Lower lobe of right lung (tissue), 2 donors: Measurements from ENCODE around the gene DNAH1. TPM values are rescaled to one million over a fixed set of nuclear protein-coding genes. Genes with fewer than 3 reads are reported as not detected.

Source experiments
- ATAC-seq, 2 donors: fragments of 200-7000 bp; cut with Tn5 transposase; one replicate each; pipeline ENCODE4 v1.9.1; 2020 to 2022; ENCODE audit warnings: mild to moderate bottlenecking in 2 of 2, moderate library complexity in 2 of 2
- DNase-seq: peaks from one replicate; pipeline ENCODE4 v3.0.0-alpha.2; 2020
- H3K27ac ChIP-seq: fragments of 200-600 bp; one replicate; pipeline ENCODE4 v1.8.0; 2022
- H3K27me3 ChIP-seq: fragments of 200-600 bp; one replicate; pipeline ENCODE4 v1.8.0; 2022; ENCODE audit warnings: low read depth
- H3K36me3 ChIP-seq: fragments of 200-600 bp; one replicate; pipeline ENCODE4 v1.8.0; 2022; ENCODE audit warnings: mild to moderate bottlenecking
- H3K4me1 ChIP-seq: fragments of 200-600 bp; one replicate; pipeline ENCODE4 v1.8.0; 2022
- H3K4me3 ChIP-seq: fragments of 200-600 bp; one replicate; pipeline ENCODE4 v1.8.0; 2022; ENCODE audit warnings: mild to moderate bottlenecking
- H3K9me3 ChIP-seq: fragments of 200-600 bp; one replicate; pipeline ENCODE4 v1.8.0; 2022
- CTCF ChIP-seq: fragments of 200-600 bp; IDR thresholded peaks from one replicate; pipeline ENCODE4 v1.8.0; 2022; ENCODE audit warnings: antibody characterized with exemption, mild to moderate bottlenecking
- intact Hi-C: fragments of 100-400 bp; cut with DNase I; formaldehyde crosslinking; loops from one replicate; pipeline ENCODE4 v1.11.0; 2022
- microRNA-seq: library from miRNA; unstranded; fragments of <30 nt; microRNA quantifications from one replicate; pipeline ENCODE4 v1.2.0, GENCODE V29; 2020; ENCODE audit warnings: borderline number of aligned reads
- total RNA-seq: library from RNA; stranded (reverse); fragmentation: NEBNext Ultra II Directional; extraction: Animal tissue kit (Norgen Biotek cat#: 25700); gene quantifications from one replicate; pipeline ENCODE4 v1.2.1, GENCODE V29; 2021
- donor health status: DM: no; HTN: yes; CAD: no; lungs with severe emphysema.

DNAH1 gene
- total RNA-seq, 1 donor from 2014 or later = 16.4 TPM

- Histone ChIP-seq H3K36me3 (peaks cover 7% of the 10 kb centered on the region), H3K27me3 (no peaks in the 10 kb centered on the region), H3K4me1 (peaks cover 24% of the 10 kb centered on the region), H3K4me3 (peak within 1 kb of the TSS; percentile 48), H3K27ac (no peak within 1 kb of the TSS), H3K9me3 (no peaks in the 10 kb centered on the region)
- peak; percentile 84 for TF ChIP-seq CTCF
- DNase-seq (peak; percentile 91), ATAC-seq (peak; percentile 87 to 88)
- intact Hi-C loops = no loop called here
Observed at GRCh38 chr3:52444860-52445793, 129.0 kb downstream of the DNAH1 start, which contains the start of gene SEMA3G. TSS of gene SEMA3G (minus strand) at chr3:52445103. CDS start at chr3:52445027, 76 bp downstream.

GRCh38 chr3:52446042-52446441 is 129.9 kb downstream of the DNAH1 start:
- ATAC-seq = no peak

GRCh38 chr3:52446631-52447511 is 130.8 kb downstream of the DNAH1 start:
- no peak overlapping the region for H3K27ac ChIP-seq
- peak; percentile 67 for DNase-seq
- H3K4me1 ChIP-seq = peaks cover 28% of the 10 kb centered on the region
- H3K27me3 ChIP-seq = no peaks in the 10 kb centered on the region
- no peaks in the 10 kb centered on the region for H3K9me3 ChIP-seq
- intact Hi-C loops = no loop called here
- peak; percentile 60 to 61 for ATAC-seq
- H3K36me3 ChIP-seq = no peaks in the 10 kb centered on the region
- peak; percentile 100 for TF ChIP-seq CTCF
- H3K4me3 ChIP-seq = no peak overlapping the region

More at GRCh38 chr3:52446042-52446441, 129.9 kb downstream of the DNAH1 start:
- H3K27me3 ChIP-seq = no peaks in the 10 kb centered on the region
- H3K4me1 ChIP-seq = peaks cover 28% of the 10 kb centered on the region
- peaks cover 4% of the 10 kb centered on the region for H3K36me3 ChIP-seq
- no peak overlapping the region for H3K4me3 ChIP-seq
- no peak for TF ChIP-seq CTCF
- no peaks in the 10 kb centered on the region for H3K9me3 ChIP-seq
- no peak overlapping the region for H3K27ac ChIP-seq
- intact Hi-C loops = no loop called here
- no peak for DNase-seq

- no peak for ATAC-seq
Observed at GRCh38 chr3:52447512-52448355, 131.6 kb downstream of the DNAH1 start.

More at GRCh38 chr3:52447512-52448355, 131.6 kb downstream of the DNAH1 start:
- Histone ChIP-seq H3K27ac (no peak overlapping the region), H3K27me3 (no peaks in the 10 kb centered on the region), H3K36me3 (no peaks in the 10 kb centered on the region), H3K4me1 (peaks cover 28% of the 10 kb centered on the region), H3K4me3 (no peak overlapping the region), H3K9me3 (no peaks in the 10 kb centered on the region)
- TF ChIP-seq CTCF = no peak
- no peak for DNase-seq
- intact Hi-C loops = no loop called here

Small RNA genes lying within 50 kb of the gene (microRNA-seq; reads per million reads assigned to microRNA genes)
- not detected for gene MIR135A1
- gene MIRLET7G = 59,808 reads per million, percentile 99 among the genes with 10 or more reads in this experiment

Other genes with a start within 250 kb of the DNAH1 start
- gene POC1A, start 161.9 kb upstream of the DNAH1 start, total RNA-seq = 2.7 TPM
- 103 TPM for gene ALAS1, start 118.2 kb upstream of the DNAH1 start, total RNA-seq
- gene TLR9, start 90.7 kb upstream of the DNAH1 start, total RNA-seq = 1.0 TPM
- 62.2 TPM for gene TWF2, start 77.2 kb upstream of the DNAH1 start, total RNA-seq
- gene PPM1M, start 70.6 kb upstream of the DNAH1 start, total RNA-seq = 53.4 TPM
- gene WDR82, start 37.7 kb upstream of the DNAH1 start, total RNA-seq = 60.2 TPM
- gene GLYCTK, start 28.5 kb upstream of the DNAH1 start, total RNA-seq = 9.5 TPM
- 61.9 TPM for gene BAP1, start 93.7 kb downstream of the DNAH1 start, total RNA-seq
- 7.7 TPM for gene PHF7, start 94.3 kb downstream of the DNAH1 start, total RNA-seq
- gene SEMA3G, start 128.8 kb downstream of the DNAH1 start, total RNA-seq = 23.6 TPM
- gene TNNC1, start 137.7 kb downstream of the DNAH1 start, total RNA-seq = 44.0 TPM
- 90.2 TPM for gene NISCH, start 139.3 kb downstream of the DNAH1 start, total RNA-seq
- gene STAB1, start 179.0 kb downstream of the DNAH1 start, total RNA-seq = 133 TPM
- 28.5 TPM for gene NT5DC2, start 217.5 kb downstream of the DNAH1 start, total RNA-seq
- gene UQCC5, start 220.3 kb downstream of the DNAH1 start, total RNA-seq = 16.3 TPM